HEK293 (cell line): ENCODE results near the gene HHIPL1.

Experiments
- ATF2 ChIP-seq: fragments of 450-650 bp; formaldehyde crosslinking; IDR thresholded peaks from 2 replicates; pipeline ENCODE4 v1.5.1; 2016; ENCODE audit warnings: missing biosample characterization, missing genetic modification characterization, low read depth
- CTCF ChIP-seq: fragments of 450-650 bp; formaldehyde crosslinking; IDR thresholded peaks from 2 replicates; pipeline ENCODE4 v1.5.1; 2016; ENCODE audit warnings: missing biosample characterization, missing genetic modification characterization
- GLI2 ChIP-seq: fragments of 450-650 bp; formaldehyde crosslinking; IDR thresholded peaks from 2 replicates; pipeline ENCODE4; 2017; ENCODE audit warnings: missing biosample characterization, missing genetic modification characterization, low read depth, borderline replicate concordance
- INSM2 ChIP-seq: fragments of 450-650 bp; formaldehyde crosslinking; IDR thresholded peaks from 2 replicates; pipeline ENCODE4 v1.5.1; 2016; ENCODE audit warnings: missing biosample characterization, missing genetic modification characterization
- KLF8 ChIP-seq: fragments of 450-650 bp; formaldehyde crosslinking; IDR thresholded peaks from 2 replicates; pipeline ENCODE4 v1.5.1; 2016; ENCODE audit warnings: missing biosample characterization, missing genetic modification characterization
- MYNN ChIP-seq: fragments of 450-650 bp; formaldehyde crosslinking; IDR thresholded peaks from 2 replicates; pipeline ENCODE4 v1.5.1; 2016; ENCODE audit warnings: missing biosample characterization, missing genetic modification characterization, borderline replicate concordance
- RBAK ChIP-seq: fragments of 450-650 bp; formaldehyde crosslinking; IDR thresholded peaks from 2 replicates; pipeline ENCODE4 v1.5.1; 2016; ENCODE audit warnings: missing biosample characterization, missing genetic modification characterization
- SETDB1 ChIP-seq: IDR thresholded peaks from one replicate; pipeline ENCODE4 v1.6.1; 2017; ENCODE audit warnings: mild to moderate bottlenecking, low read length, moderate library complexity, mixed read lengths; ENCODE audit not compliant: insufficient read length
- ZBTB10 ChIP-seq: fragments of 450-650 bp; formaldehyde crosslinking; IDR thresholded peaks from 2 replicates; pipeline ENCODE4 v1.5.1; 2016; ENCODE audit warnings: missing biosample characterization, missing genetic modification characterization
- ZBTB20 ChIP-seq: fragments of 450-650 bp; formaldehyde crosslinking; IDR thresholded peaks from 2 replicates; pipeline ENCODE4 v1.5.1; 2016; ENCODE audit warnings: missing biosample characterization, missing genetic modification characterization
- ZBTB8A ChIP-seq: fragments of 450-650 bp; formaldehyde crosslinking; IDR thresholded peaks from 2 replicates; pipeline ENCODE4 v1.5.1; 2016; ENCODE audit warnings: missing biosample characterization, missing genetic modification characterization
- ZNF133 ChIP-seq: fragments of 450-650 bp; formaldehyde crosslinking; IDR thresholded peaks from 2 replicates; pipeline ENCODE4 v1.5.1; 2016; ENCODE audit warnings: missing biosample characterization, missing genetic modification characterization
- ZNF140 ChIP-seq: fragments of 450-650 bp; formaldehyde crosslinking; IDR thresholded peaks from 2 replicates; pipeline ENCODE4 v1.5.1; 2016; ENCODE audit warnings: missing biosample characterization, missing genetic modification characterization
- ZNF2 ChIP-seq: fragments of 450-650 bp; formaldehyde crosslinking; IDR thresholded peaks from 2 replicates; pipeline ENCODE4 v1.5.1; 2016; ENCODE audit warnings: missing biosample characterization, missing genetic modification characterization
- ZNF394 ChIP-seq: fragments of 450-650 bp; formaldehyde crosslinking; IDR thresholded peaks from 2 replicates; pipeline ENCODE4 v1.5.1; 2016; ENCODE audit warnings: missing biosample characterization, missing genetic modification characterization, mild to moderate bottlenecking, moderate library complexity, borderline replicate concordance
- ZNF580 ChIP-seq: fragments of 450-650 bp; formaldehyde crosslinking; IDR thresholded peaks from 2 replicates; pipeline ENCODE4 v1.5.1; 2016; ENCODE audit warnings: missing biosample characterization, missing genetic modification characterization
- ZNF645 ChIP-seq: fragments of 450-650 bp; formaldehyde crosslinking; IDR thresholded peaks from 2 replicates; pipeline ENCODE4; 2016; ENCODE audit warnings: missing biosample characterization, missing genetic modification characterization
- ZNF664 ChIP-seq: fragments of 450-650 bp; formaldehyde crosslinking; IDR thresholded peaks from 2 replicates; pipeline ENCODE4 v1.5.1; 2016; ENCODE audit warnings: missing biosample characterization, missing genetic modification characterization
- ZSCAN30 ChIP-seq: fragments of 450-650 bp; IDR thresholded peaks from 2 replicates; pipeline ENCODE4 v1.5.1; 2018; ENCODE audit warnings: missing biosample characterization, mild to moderate bottlenecking, missing genetic modification characterization, moderate library complexity

HHIPL1 gene

GRCh38 chr14:99603471-99604277, 41.3 kb upstream of the HHIPL1 start, which contains the start of gene CCDC85C (continued):
- TF ChIP-seq ZNF645 = no peak
- TF ChIP-seq ZNF580 (tag by site-specific recombination) = no peak
- TF ChIP-seq ZBTB20 (tag by site-specific recombination) = 0 out of 2 replicates have a peak, but pooled peaks have one; percentile 14
- no peak for TF ChIP-seq ZNF133 (tag by site-specific recombination)
- peak; percentile 38 for TF ChIP-seq ZBTB8A (tag by site-specific recombination)
- peak; percentile 47; the same call in 1 of the 2 replicates for TF ChIP-seq KLF8 (tag by site-specific recombination)
- TF ChIP-seq GLI2 (tag by site-specific recombination) = no peak
- peak; percentile 18 for TF ChIP-seq SETDB1
- TF ChIP-seq ZBTB10 = no peak
- TF ChIP-seq ATF2 (tag by site-specific recombination) = no peak
- TF ChIP-seq ZSCAN30 (tag by site-specific recombination) = peak; percentile 43
- TF ChIP-seq ZNF394 = peak; percentile 76; the same call in 1 of the 2 replicates
- TF ChIP-seq CTCF (tag by site-specific recombination) = peak; percentile 44; the same call in 1 of the 2 replicates
- no peak for TF ChIP-seq ZNF140 (tag by site-specific recombination)
- no peak for TF ChIP-seq INSM2
- TF ChIP-seq RBAK (tag by site-specific recombination) = no peak
- TF ChIP-seq MYNN (tag by site-specific recombination) = no peak
- TF ChIP-seq ZNF664 = no peak
- no peak for TF ChIP-seq ZNF2 (tag by site-specific recombination)
- TF ChIP-seq, all 188 proteins: peak for 16
